Right atrium auricular region (tissue), 2 donors: ENCODE results near the gene DMPK. TPM values are rescaled to one million over a fixed set of nuclear protein-coding genes. Genes with fewer than 3 reads are reported as not detected.

ENCODE experiments used
- DNase-seq: peaks from one replicate; pipeline ENCODE4 v3.0.0-alpha.2; 2019; ENCODE audit warnings: low spot score
- H3K27ac ChIP-seq, 2 donors: fragments of 200-600 bp; sonication (generic); 1 replicate in 1 of 2; 2 replicates in 1 of 2; pipeline ENCODE4 v1.5.1; 2016 to 2019
- H3K27me3 ChIP-seq, 2 donors: fragments of 200-600 bp; sonication (generic); one replicate each; pipeline versions ENCODE4 v1.5.1 to v1.6.0; 2017 to 2019
- H3K36me3 ChIP-seq: fragments of 200-600 bp; sonication (generic); one replicate; pipeline ENCODE4 v1.5.1; 2016
- H3K4me1 ChIP-seq, 2 donors: fragments of 200-600 bp; sonication (generic); one replicate each; pipeline versions ENCODE4 v1.5.1 to v1.6.0; 2017 to 2019
- H3K4me3 ChIP-seq, 2 donors: fragments of 200-600 bp; sonication (generic); 1 replicate in 1 of 2; 2 replicates in 1 of 2; pipeline ENCODE4 v1.5.1; 2017 to 2019; ENCODE audit warnings: mild to moderate bottlenecking in 1 of 2, moderate library complexity in 1 of 2
- H3K9me3 ChIP-seq, 2 donors: fragments of 200-600 bp; sonication (generic); one replicate each; pipeline ENCODE4 v1.5.1; 2019
- CTCF ChIP-seq, 2 donors: fragments of 200-600 bp; sonication (generic); IDR thresholded peaks; one replicate each; pipeline ENCODE4 v1.5.1; 2019; ENCODE audit warnings: antibody characterized with exemption in 2 of 2
- total RNA-seq, 2 donors: library from RNA; depleted of rRNA; stranded (reverse); fragments of >200 nt; gene quantifications; one replicate each; pipeline ENCODE4 v1.1.0, GENCODE V29; 2016

Gene DMPK
- total RNA-seq, 2 donors from 2014 or later, result 107 to 214 TPM

GRCh38 chr19:45814166-45814780 lies 32.0 kb upstream of the DMPK start:
- H3K9me3 ChIP-seq, result no peaks in the 10 kb centered on the region
- peaks cover 0 to 30% of the 10 kb centered on the region in 2 donors for H3K4me1 ChIP-seq
- no peak for TF ChIP-seq CTCF (IDR thresholded peaks at IDR 0.05)
- H3K36me3 ChIP-seq, result no peaks in the 10 kb centered on the region
- no peak overlapping the region for H3K4me3 ChIP-seq
- no peak for DNase-seq
- no peaks in the 10 kb centered on the region for H3K27me3 ChIP-seq
- H3K27ac ChIP-seq, result no peak overlapping the region

- Histone ChIP-seq H3K27ac (no peak overlapping the region), H3K27me3 (no peaks in the 10 kb centered on the region), H3K36me3 (no peaks in the 10 kb centered on the region), H3K4me1 (peaks cover 0 to 30% of the 10 kb centered on the region in 2 donors), H3K4me3 (no peak overlapping the region), H3K9me3 (no peaks in the 10 kb centered on the region)
- no peak for DNase-seq
- no peak for TF ChIP-seq CTCF (IDR thresholded peaks at IDR 0.05)
Observed at GRCh38 chr19:45812297-45812696, 30.0 kb upstream of the DMPK start.

- Histone ChIP-seq H3K4me3 (no peak overlapping the region), H3K27ac (no peak overlapping the region), H3K27me3 (no peaks in the 10 kb centered on the region), H3K36me3 (no peaks in the 10 kb centered on the region), H3K9me3 (no peaks in the 10 kb centered on the region), H3K4me1 (peaks cover 0 to 6% of the 10 kb centered on the region in 2 donors)
- no peak for DNase-seq
- no peak for TF ChIP-seq CTCF (IDR thresholded peaks at IDR 0.05)
Observed at GRCh38 chr19:45809643-45810159, 27.4 kb upstream of the DMPK start.

- H3K4me1 ChIP-seq, result peaks cover 0 to 3% of the 10 kb centered on the region in 2 donors
- no peaks in the 10 kb centered on the region for H3K36me3 ChIP-seq
- H3K27ac ChIP-seq, result no peak overlapping the region
- DNase-seq, result no peak
- no peaks in the 10 kb centered on the region for H3K9me3 ChIP-seq
- TF ChIP-seq CTCF (IDR thresholded peaks at IDR 0.05), result no peak
- H3K4me3 ChIP-seq, result no peak overlapping the region
- no peaks in the 10 kb centered on the region for H3K27me3 ChIP-seq
Observed at GRCh38 chr19:45805719-45806118, 23.4 kb upstream of the DMPK start.

GRCh38 chr19:45804959-45805230 lies 22.6 kb upstream of the DMPK start:
- no peak overlapping the region for H3K4me3 ChIP-seq
- DNase-seq, result no peak
- TF ChIP-seq CTCF (IDR thresholded peaks at IDR 0.05), result no peak
- peaks cover 0 to 3% of the 10 kb centered on the region in 2 donors for H3K4me1 ChIP-seq
- no peak overlapping the region for H3K27ac ChIP-seq
- H3K27me3 ChIP-seq, result no peaks in the 10 kb centered on the region
- no peaks in the 10 kb centered on the region for H3K36me3 ChIP-seq
- H3K9me3 ChIP-seq, result no peaks in the 10 kb centered on the region
